HG03571 (cell line): ENCODE measurements around the gene GPR37L1.

Experiments used
- ATAC-seq: cut with Tn5 transposase; IDR thresholded peaks from one replicate; pipeline ENCODE4 v1.9.1; 2021; ENCODE audit not compliant: unreplicated experiment

The GPR37L1 gene

GRCh38 chr1:202122639-202123335 is at the start of gene GPR37L1:
Gene GPR37L1 (plus strand): TSS chr1:202122917. CDS start chr1:202122964, 47 bp downstream.
- ATAC-seq: no peak

- ATAC-seq: no peak
These were observed 49.5 kb upstream of the GPR37L1 start for GRCh38 chr1:202073206-202073605.

- no peak for ATAC-seq
These were observed 47.7 kb upstream of the GPR37L1 start for GRCh38 chr1:202074985-202075384.

GRCh38 chr1:202075389-202075788 is 47.3 kb upstream of the GPR37L1 start:
- ATAC-seq: no peak

- ATAC-seq: no peak
These were observed 46.6 kb upstream of the GPR37L1 start for GRCh38 chr1:202076050-202076511.

- no peak for ATAC-seq
These were observed 44.5 kb upstream of the GPR37L1 start for GRCh38 chr1:202078241-202078640.

- no peak for ATAC-seq
These were observed 40.7 kb upstream of the GPR37L1 start for GRCh38 chr1:202081992-202082391.

GRCh38 chr1:202084791-202085681 is 37.7 kb upstream of the GPR37L1 start:
- no peak for ATAC-seq

- no peak for ATAC-seq
These were observed 36.9 kb upstream of the GPR37L1 start for GRCh38 chr1:202085682-202086373.

- no peak for ATAC-seq
These were observed 36.0 kb upstream of the GPR37L1 start for GRCh38 chr1:202086579-202087350.

- no peak for ATAC-seq
These were observed 34.5 kb upstream of the GPR37L1 start for GRCh38 chr1:202088206-202088605.

GRCh38 chr1:202090994-202091393 is 31.7 kb upstream of the GPR37L1 start:
- no peak for ATAC-seq

GRCh38 chr1:202093858-202094257 is 28.9 kb upstream of the GPR37L1 start:
- ATAC-seq: no peak

- ATAC-seq: no peak
These were observed 21.5 kb upstream of the GPR37L1 start for GRCh38 chr1:202101184-202101583.

GRCh38 chr1:202104073-202104472 is 18.6 kb upstream of the GPR37L1 start:
- ATAC-seq: no peak

- no peak for ATAC-seq
These were observed 17.0 kb upstream of the GPR37L1 start for GRCh38 chr1:202105571-202106339.

GRCh38 chr1:202106340-202107254 is 16.1 kb upstream of the GPR37L1 start:
- no peak for ATAC-seq

- no peak for ATAC-seq
These were observed 15.4 kb upstream of the GPR37L1 start for GRCh38 chr1:202107321-202107761.
